NB4 (cell line): Measurements from ENCODE around the gene SF3A1.

Source experiments
- CTCF ChIP-seq: IDR thresholded peaks from one replicate; pipeline ENCODE4 v1.5.1; 2012; ENCODE audit warnings: low read depth, low read length
- MYC ChIP-seq: IDR thresholded peaks from 2 replicates; pipeline ENCODE4 v1.6.1; 2011; ENCODE audit warnings: low read depth, low read length
- POLR2A ChIP-seq: IDR thresholded peaks from 2 replicates; pipeline ENCODE4 v1.6.1; 2011; ENCODE audit warnings: mild to moderate bottlenecking; ENCODE audit not compliant: insufficient read length; ENCODE audit errors: extremely low read depth

- TF ChIP-seq CTCF (no peak), POLR2A (no peak), MYC (no peak)
Measured at GRCh38 chr22:30282616-30283046, 74.1 kb downstream of the SF3A1 start.
